Suprapubic skin (tissue), 3 donors: ENCODE measurements around the gene SHC4.

ENCODE experiments used
- POLR2A ChIP-seq, 2 donors: fragments of 450-650 bp; IDR thresholded peaks; one replicate each; pipeline ENCODE4 v1.6.1; 2017; ENCODE audit warnings: antibody characterized with exemption in 2 of 2, mild to moderate bottlenecking in 2 of 2, moderate library complexity in 2 of 2
- TF ChIP-seq, protein P1 (sequence below), 2 donors: fragments of 200-600 bp in 1 of 2; fragments of 450-650 bp in 1 of 2; sonication (generic) in 1 of 2; IDR thresholded peaks; one replicate each; pipeline ENCODE4 v1.5.1; 2016 to 2019; ENCODE audit warnings: antibody characterized with exemption in 2 of 2, mild to moderate bottlenecking in 1 of 2, moderate library complexity in 1 of 2

DNA sequence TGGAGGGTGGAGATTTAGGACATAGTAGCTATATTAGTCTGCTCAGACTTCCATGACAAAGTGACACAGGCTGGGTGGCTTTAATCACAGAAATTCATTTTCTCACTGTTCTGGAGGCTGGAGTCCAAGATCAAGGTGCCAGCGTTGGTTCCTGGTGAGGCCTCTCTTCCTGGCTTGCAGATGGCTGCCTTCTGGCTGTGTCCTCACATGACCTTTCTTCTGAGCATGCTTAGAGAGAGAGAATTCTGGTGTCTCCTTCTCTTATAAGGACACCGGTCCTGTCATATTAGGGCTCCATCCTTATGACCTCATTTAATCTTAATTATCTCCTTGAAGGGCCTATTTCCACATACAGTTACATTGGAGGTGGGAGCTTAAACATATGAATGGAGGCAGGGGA lies 14.9 kb upstream of the SHC4 start:
- no peak for TF ChIP-seq POLR2A (IDR thresholded peaks at IDR 0.05)
- TF ChIP-seq, protein P1, sequence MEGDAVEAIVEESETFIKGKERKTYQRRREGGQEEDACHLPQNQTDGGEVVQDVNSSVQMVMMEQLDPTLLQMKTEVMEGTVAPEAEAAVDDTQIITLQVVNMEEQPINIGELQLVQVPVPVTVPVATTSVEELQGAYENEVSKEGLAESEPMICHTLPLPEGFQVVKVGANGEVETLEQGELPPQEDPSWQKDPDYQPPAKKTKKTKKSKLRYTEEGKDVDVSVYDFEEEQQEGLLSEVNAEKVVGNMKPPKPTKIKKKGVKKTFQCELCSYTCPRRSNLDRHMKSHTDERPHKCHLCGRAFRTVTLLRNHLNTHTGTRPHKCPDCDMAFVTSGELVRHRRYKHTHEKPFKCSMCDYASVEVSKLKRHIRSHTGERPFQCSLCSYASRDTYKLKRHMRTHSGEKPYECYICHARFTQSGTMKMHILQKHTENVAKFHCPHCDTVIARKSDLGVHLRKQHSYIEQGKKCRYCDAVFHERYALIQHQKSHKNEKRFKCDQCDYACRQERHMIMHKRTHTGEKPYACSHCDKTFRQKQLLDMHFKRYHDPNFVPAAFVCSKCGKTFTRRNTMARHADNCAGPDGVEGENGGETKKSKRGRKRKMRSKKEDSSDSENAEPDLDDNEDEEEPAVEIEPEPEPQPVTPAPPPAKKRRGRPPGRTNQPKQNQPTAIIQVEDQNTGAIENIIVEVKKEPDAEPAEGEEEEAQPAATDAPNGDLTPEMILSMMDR (IDR thresholded peaks at IDR 0.05): no peak
